K562 (cell line): ENCODE data around the gene AKAP6. TPM values are rescaled to one million over a fixed set of nuclear protein-coding genes. Genes with fewer than 3 reads are reported as not detected.

Source experiments
- ATAC-seq: fragments of 200-7000 bp; cut with Tn5 transposase; 3 replicates; pipeline ENCODE4 v1.9.1; 2020; ENCODE audit warnings: moderate library complexity
- BruUV-seq: library from RNA; stranded (reverse); fragments of 400-500 nt; replicated peaks from 2 replicates; lab custom pipeline; 2021; lab: Mats Ljungman, UMichigan
- CTCF ChIA-PET: fragments of 300-600 bp; formaldehyde crosslinking; extraction: SDS; loops from one replicate; lab custom pipeline; 2021; ENCODE audit warnings: low intra/inter-chr PET ratio; lab: Yijun Ruan, JAX
- POLR2A ChIA-PET: fragments of 300-600, 350-650 bp; sonication (Branson Sonifier 250); formaldehyde crosslinking; extraction: SDS; loops from one replicate; lab custom pipeline; 2021; ENCODE audit warnings: antibody characterized with exemption, inconsistent platforms; lab: Yijun Ruan, JAX
- DNase-seq, 4 experiments: peaks; one replicate each; pipeline versions ENCODE4 v3.0.0 to v3.0.0-alpha.2; 2011 to 2018; ENCODE audit warnings: low spot score in 3 of 4, mixed read lengths in 3 of 4; ENCODE audit errors: extremely low read depth in 1 of 4
- FAIRE-seq: peaks from 2 replicates; lab custom pipeline; 2011; peaks lifted over from hg19 to GRCh38; lab: Jason Lieb, UNC
- H2AFZ ChIP-seq: 2 replicates; pipeline ENCODE4 v1.6.0; 2011; ENCODE audit warnings: low read depth, low read length, control low read depth, inconsistent platforms
- H3K27ac ChIP-seq: fragments of 200-600 bp; 3 replicates; pipeline ENCODE4 v1.8.0; 2011; ENCODE audit warnings: low read depth, mild to moderate bottlenecking, control low read depth, inconsistent platforms, low read length, moderate library complexity, mixed read lengths; ENCODE audit errors: extremely low read depth
- H3K27me3 ChIP-seq, 2 experiments: fragments of 300-600 bp in 1 of 2; 2 replicates in 1 of 2; 3 replicates in 1 of 2; pipeline versions ENCODE4 v1.6.0 to v1.8.0; 2011; ENCODE audit warnings: inconsistent platforms in 2 of 2, low read length in 2 of 2, mild to moderate bottlenecking in 1 of 2, mixed read lengths in 1 of 2, moderate library complexity in 1 of 2; ENCODE audit not compliant: control insufficient read depth in 2 of 2, insufficient read depth in 2 of 2
- H3K36me3 ChIP-seq: fragments of 300-600 bp; 3 replicates; pipeline ENCODE4 v1.8.0; 2011; ENCODE audit warnings: mild to moderate bottlenecking, low read length, inconsistent platforms; ENCODE audit not compliant: control insufficient read depth, insufficient read depth
- H3K4me1 ChIP-seq, 2 experiments: fragments of 200-600 bp in 1 of 2; replicated peaks in 1 of 2; 2 replicates in 1 of 2; 3 replicates in 1 of 2; pipeline versions ENCODE4 v1.5.1 to v1.8.0; 2011; ENCODE audit warnings: inconsistent platforms in 2 of 2, low read length in 2 of 2, mild to moderate bottlenecking in 1 of 2, mixed read lengths in 1 of 2, moderate library complexity in 1 of 2; ENCODE audit not compliant: control insufficient read depth in 2 of 2, insufficient read depth in 2 of 2
- H3K4me2 ChIP-seq: 2 replicates; pipeline ENCODE4 v1.6.1; 2011; ENCODE audit warnings: low read length, control low read depth, inconsistent platforms, mixed read lengths; ENCODE audit not compliant: insufficient read depth
- H3K4me3 ChIP-seq: fragments of 200-600 bp; sonication (generic), shearing (Covaris generic); 2 replicates; pipeline ENCODE4 v1.5.1; 2016; ENCODE audit warnings: control low read depth, inconsistent platforms
- H3K79me2 ChIP-seq: fragments of 200-600 bp; 3 replicates; pipeline ENCODE4 v1.8.0; 2011; ENCODE audit warnings: low read length, inconsistent platforms; ENCODE audit not compliant: control insufficient read depth, insufficient read depth
- H3K9ac ChIP-seq, 2 experiments: 2 replicates each; pipeline versions ENCODE4 v1.6.0 to v1.6.1; 2011; ENCODE audit warnings: low read depth in 2 of 2, low read length in 2 of 2, control low read depth in 1 of 2, inconsistent platforms in 1 of 2, mild to moderate bottlenecking in 1 of 2, mixed read lengths in 1 of 2; ENCODE audit not compliant: insufficient read depth in 1 of 2
- H3K9me1 ChIP-seq: one replicate; pipeline ENCODE4 v1.6.0; 2011; ENCODE audit warnings: inconsistent platforms, mild to moderate bottlenecking, low read length, moderate library complexity; ENCODE audit not compliant: control insufficient read depth, insufficient read depth
- H3K9me3 ChIP-seq: replicated peaks from 2 replicates; pipeline ENCODE4 v1.5.1; 2011; ENCODE audit warnings: low read depth, low read length, inconsistent platforms; ENCODE audit not compliant: control insufficient read depth, insufficient read depth
- H4K20me1 ChIP-seq: replicated peaks from 2 replicates; pipeline ENCODE4 v1.6.1; 2011; ENCODE audit warnings: low read length, inconsistent platforms, mixed read lengths; ENCODE audit not compliant: control insufficient read depth, insufficient read depth
- ARID1B ChIP-seq: fragments of 450-650 bp; IDR thresholded peaks from 2 replicates; pipeline ENCODE4 v1.6.1; 2016; ENCODE audit warnings: antibody characterized with exemption, mild to moderate bottlenecking, inconsistent platforms
- ATF3 ChIP-seq, 2 experiments: fragments of 450-650 bp in 1 of 2; sonication (generic) in 1 of 2; formaldehyde crosslinking in 1 of 2; IDR thresholded peaks in 1 of 2; conservative IDR thresholded peaks in 1 of 2; 2 replicates each; pipeline versions ENCODE4 v1.6.1 to v1.8.1; 2016 to 2023; ENCODE audit warnings: mild to moderate bottlenecking in 2 of 2, moderate library complexity in 2 of 2, inconsistent platforms in 1 of 2, missing genetic modification reagents in 1 of 2
- BRD9 ChIP-seq: fragments of 450-650 bp; IDR thresholded peaks from 2 replicates; pipeline ENCODE4 v1.6.1; 2018; ENCODE audit warnings: low read depth; ENCODE audit not compliant: partially characterized antibody
- CBX3 ChIP-seq, 2 experiments: IDR thresholded peaks; 1 replicate in 1 of 2; 2 replicates in 1 of 2; pipeline ENCODE4 v1.6.1; 2012; ENCODE audit warnings: inconsistent platforms in 2 of 2, low read length in 2 of 2, borderline replicate concordance in 1 of 2, control low read depth in 1 of 2
- DACH1 ChIP-seq: fragments of 450-650 bp; IDR thresholded peaks from 2 replicates; pipeline ENCODE4 v1.6.1; 2018; ENCODE audit not compliant: partially characterized antibody
- FOXM1 ChIP-seq, 2 experiments: fragments of 450-650 bp in 1 of 2; sonication (generic) in 1 of 2; formaldehyde crosslinking in 1 of 2; IDR thresholded peaks; 2 replicates each; pipeline versions ENCODE4 v1.6.1 to v1.9.0; 2017 to 2022; ENCODE audit warnings: low read depth in 2 of 2, mild to moderate bottlenecking in 2 of 2, missing genetic modification reagents in 1 of 2, moderate library complexity in 1 of 2
- HNRNPK ChIP-seq: fragments of 200-400 bp; formaldehyde crosslinking; IDR thresholded peaks from one replicate; pipeline ENCODE4 v1.6.1; 2018; ENCODE audit warnings: mild to moderate bottlenecking, low read depth, low read length; ENCODE audit not compliant: poor library complexity, severe bottlenecking
- MTA1 ChIP-seq: fragments of 450-650 bp; IDR thresholded peaks from 2 replicates; pipeline ENCODE4 v1.6.1; 2017; ENCODE audit warnings: borderline replicate concordance
- NCOA2 ChIP-seq, 2 experiments: fragments of 450-650 bp; IDR thresholded peaks; 2 replicates each; pipeline ENCODE4 v1.6.1; 2018; ENCODE audit warnings: mild to moderate bottlenecking in 2 of 2, moderate library complexity in 1 of 2; ENCODE audit not compliant: partially characterized antibody in 2 of 2
- OTX1 ChIP-seq: fragments of 450-650 bp; formaldehyde crosslinking; IDR thresholded peaks from 2 replicates; pipeline ENCODE4 v1.4.0; 2022; ENCODE audit warnings: mild to moderate bottlenecking
- PHF8 ChIP-seq: fragments of 200-600 bp; sonication (generic); IDR thresholded peaks from 2 replicates; pipeline ENCODE4 v1.6.1; 2012; ENCODE audit warnings: mixed run types, mild to moderate bottlenecking, inconsistent platforms, low read length, moderate library complexity, borderline replicate concordance
- PRDM10 ChIP-seq: fragments of 450-650 bp; IDR thresholded peaks from 2 replicates; pipeline ENCODE4 v1.6.1; 2018; ENCODE audit not compliant: partially characterized antibody
- SIN3A ChIP-seq, 2 experiments: fragments of 150-350 bp in 1 of 2; IDR thresholded peaks; 2 replicates each; pipeline ENCODE4 v1.6.1; 2011 to 2016; ENCODE audit warnings: borderline replicate concordance in 2 of 2, low read depth in 2 of 2, low read length in 2 of 2, mild to moderate bottlenecking in 2 of 2, moderate library complexity in 2 of 2; ENCODE audit not compliant: control insufficient read depth in 1 of 2
- TCF7 ChIP-seq: sonication (generic); IDR thresholded peaks from 2 replicates; pipeline ENCODE4 v1.6.1; 2016; ENCODE audit warnings: antibody characterized with exemption, borderline replicate concordance
- TCF7L2 ChIP-seq: fragments of 150-350 bp; IDR thresholded peaks from 2 replicates; pipeline ENCODE4 v1.6.1; 2016; ENCODE audit warnings: low read depth, mild to moderate bottlenecking, low read length, moderate library complexity
- ZNF584 ChIP-seq: fragments of 200-800 bp; sonication (Bioruptor generic); IDR thresholded peaks from 2 replicates; pipeline ENCODE4 v1.6.1; 2016; ENCODE audit warnings: low read depth, mild to moderate bottlenecking, missing genetic modification characterization, missing compliant biosample characterization
- WGBS: fragments of 100-300 bp; shearing (Covaris generic); methylation state at CpG from one replicate; pipeline ENCODE4 v1.1.6; 2016; ENCODE audit warnings: low coverage, mixed read lengths; ENCODE audit not compliant: insufficient coverage; ENCODE audit errors: missing lambda C conversion rate; 5-methylcytosine and 5-hydroxymethylcytosine counted together
- in situ Hi-C: fragments of 300-500 bp; cut with MboI; formaldehyde crosslinking; loops from 4 replicates; pipeline ENCODE4 v1.15.0; 2018; ENCODE audit warnings: inconsistent platforms, mixed read lengths
- intact Hi-C: fragments of 100-400 bp; cut with micrococcal nuclease; formaldehyde crosslinking; loops from 2 replicates; pipeline ENCODE4 v1.14.2; 2022
- polyA plus RNA-seq, 8 experiments: library from polyadenylated mRNA; depleted of rRNA in 4 of 8; stranded (reverse) in 5 of 8; unstranded in 3 of 8; fragments of >200 nt; fragmentation: Nextera tagmentation in 2 of 8; fragmentation: Illumina TruSeq in 1 of 8; extraction: Ambion mirVana in 2 of 8; extraction: Trizol in 1 of 8; gene quantifications; 2 replicates each; pipeline versions ENCODE4 v1.2.1 to v1.2.3, GENCODE V29; 2011 to 2014; ENCODE audit warnings: inconsistent platforms in 1 of 8, missing spikeins in 1 of 8
- total RNA-seq, 7 experiments: library from RNA; depleted of rRNA in 6 of 7; stranded (reverse); fragments of >200 nt in 6 of 7; fragmentation: Illumina TruSeq in 2 of 7; extraction: Trizol in 2 of 7; gene quantifications; 2 replicates each; pipeline versions ENCODE4 v1.2.1 to v1.2.3, GENCODE V29; 2011 to 2021; ENCODE audit warnings: low replicate concordance in 1 of 7

Gene AKAP6
- total and polyA plus RNA-seq, 9 of the 15 experiments (the other 6 are each of a cell fraction or from before 2014, with no cell fraction given) = 0.03 to 1.7 (median 0.48) TPM

- TF ChIP-seq FOXM1 (IDR thresholded peaks at IDR 0.05; ENCODE audit: low read depth) (no peak), FOXM1 (CRISPR knock-in tag; IDR thresholded peaks at IDR 0.05; ENCODE audit: low read depth) (no peak), SIN3A (IDR thresholded peaks at IDR 0.05; ENCODE audit: borderline replicate concordance in 2 of 2, control insufficient read depth in 1 of 2, low read depth in 2 of 2, low read length in 2 of 2) (no peak), ARID1B (no peak), TCF7L2 (no peak), ZNF584 (CRISPR knock-in tag) (no peak), OTX1 (CRISPR knock-in tag) (no peak)
These were observed 34.7 kb downstream of the AKAP6 start (continued) for GRCh38 chr14:32363761-32364160.

- no peak for FAIRE-seq
- no peak for DNase-seq
- in situ Hi-C loops = no loop called here
- TF ChIP-seq DACH1 = no peak
- TF ChIP-seq CBX3 (IDR thresholded peaks at IDR 0.05; ENCODE audit: borderline replicate concordance in 1 of 2, low read length in 2 of 2) = no peak
- TF ChIP-seq NCOA2 (IDR thresholded peaks at IDR 0.05; ENCODE audit: partially characterized antibody in 2 of 2) = no peak
- TF ChIP-seq ATF3 (IDR thresholded peaks at IDR 0.05) = no peak
- TF ChIP-seq ATF3 (CRISPR knock-in tag; conservative IDR thresholded peaks at IDR 0.05) = no peak
- TF ChIP-seq MTA1 = no peak
- no peak for TF ChIP-seq OTX1 (CRISPR knock-in tag)
- TF ChIP-seq HNRNPK = no peak
- TF ChIP-seq TCF7 = no peak
- TF ChIP-seq PHF8 = no peak
- TF ChIP-seq PRDM10 = no peak
- TF ChIP-seq BRD9 = no peak
These were observed 35.8 kb downstream of the AKAP6 start for GRCh38 chr14:32364941-32365340.

More at GRCh38 chr14:32364941-32365340, 35.8 kb downstream of the AKAP6 start:
- Histone ChIP-seq H3K9me1 (no peaks in the 10 kb centered on the region), H3K9me3 (no peaks in the 10 kb centered on the region), H3K9ac (no peak overlapping the region), H3K4me3 (no peak overlapping the region), H3K36me3 (no peaks in the 10 kb centered on the region), H3K4me1 (no peaks in the 10 kb centered on the region), H3K79me2 (no peaks in the 10 kb centered on the region), H3K4me2 (no peak overlapping the region), H3K27ac (no peak overlapping the region), H3K27me3 (no peaks in the 10 kb centered on the region), H2AFZ (no peak overlapping the region), H4K20me1 (no peaks in the 10 kb centered on the region)
- no TSS peak for BruUV-seq
- ChIA-PET POLR2A (interaction anchor here (0.9 kb wide), 1 partner anchor 13 kb away, joined by 4 read pairs; no protein-coding TSS in a partner anchor), CTCF (interaction anchor here (0.7 kb wide), 1 partner anchor 673 kb away, joined by 3 read pairs; no protein-coding TSS in a partner anchor)
- no peak for ATAC-seq
- intact Hi-C loops = loop anchor here (5.0 kb wide), 1 partner anchor 48 kb away; no protein-coding TSS in a partner anchor
- 29% methylated on average over 1 of the region's 1 CpG for WGBS
